ENCODE measurements around the gene EFCC1. TPM values are rescaled to one million over a fixed set of nuclear protein-coding genes. Genes with fewer than 3 reads are reported as not detected.
"Not testable (repeated sequence)": the region's sequence is repeated elsewhere in the genome, so short reads cannot be mapped to it uniquely, and the experiment has no call there.

EFCC1 gene
- polyA plus RNA-seq, 1 experiment, result 0.27 TPM

GRCh38 chr3:129063091-129063640 is 62.1 kb downstream of the EFCC1 start:
- ChIA-PET POLR2A (no interaction called here), CTCF (interaction anchor here (1.3 kb wide), 1 partner anchor 10 kb away, joined by 4 read pairs; no protein-coding TSS in a partner anchor)
- Histone ChIP-seq H3K27me3 (ENCODE audit: control insufficient read depth, insufficient read depth, low read length) (peaks cover 21% of the 10 kb centered on the region), H3K9me3 (ENCODE audit: control insufficient read depth, insufficient read depth, low read length) (no peaks in the 10 kb centered on the region; the same call in 1 of the 2 replicates), H3K4me3 (ENCODE audit: low read depth, low read length) (no peak overlapping the region), H3K27ac (ENCODE audit: low read depth, low read length) (no peak overlapping the region)
- no peak for DNase-seq (ENCODE audit: low read depth, low spot score)
- no peak for TF ChIP-seq CTCF (IDR thresholded peaks at IDR 0.05; ENCODE audit: low read depth, low read length)

- DNase-seq (ENCODE audit: low read depth, low spot score), result no peak
- Histone ChIP-seq H3K27me3 (ENCODE audit: control insufficient read depth, insufficient read depth, low read length) (peaks cover 14% of the 10 kb centered on the region), H3K4me3 (ENCODE audit: low read depth, low read length) (no peak overlapping the region), H3K27ac (ENCODE audit: low read depth, low read length) (no peak overlapping the region), H3K9me3 (ENCODE audit: control insufficient read depth, insufficient read depth, low read length) (no peaks in the 10 kb centered on the region; the same call in 1 of the 2 replicates)
- POLR2A ChIA-PET, result no interaction called here
- no peak for TF ChIP-seq CTCF (IDR thresholded peaks at IDR 0.05; ENCODE audit: low read depth, low read length)
- CTCF ChIA-PET, result interaction anchor here (1.3 kb wide), 1 partner anchor 11 kb away, joined by 4 read pairs; no protein-coding TSS in a partner anchor
Measured at GRCh38 chr3:129063841-129064482, 62.9 kb downstream of the EFCC1 start.

GRCh38 chr3:129065016-129065719 is 64.1 kb downstream of the EFCC1 start:
- POLR2A ChIA-PET, result no interaction called here
- CTCF ChIA-PET, result interaction anchor here (2.3 kb wide), 1 partner anchor 11 kb away, joined by 12 read pairs; no protein-coding TSS in a partner anchor
- H3K27me3 ChIP-seq (ENCODE audit: control insufficient read depth, insufficient read depth, low read length), result peaks cover 8% of the 10 kb centered on the region
- no peak overlapping the region for H3K4me3 ChIP-seq (ENCODE audit: low read depth, low read length)
- TF ChIP-seq CTCF (IDR thresholded peaks at IDR 0.05; ENCODE audit: low read depth, low read length), result no peak
- H3K27ac ChIP-seq (ENCODE audit: low read depth, low read length), result no peak overlapping the region
- peaks cover 3% of the 10 kb centered on the region; the same call in 1 of the 2 replicates for H3K9me3 ChIP-seq (ENCODE audit: control insufficient read depth, insufficient read depth, low read length)
- DNase-seq (ENCODE audit: low read depth, low spot score), result no peak

GRCh38 chr3:129065720-129066073 is 64.6 kb downstream of the EFCC1 start:
- H3K9me3 ChIP-seq (ENCODE audit: control insufficient read depth, insufficient read depth, low read length), result peaks cover 3% of the 10 kb centered on the region; the same call in 1 of the 2 replicates
- TF ChIP-seq CTCF (IDR thresholded peaks at IDR 0.05; ENCODE audit: low read depth, low read length), result no peak
- ChIA-PET CTCF (interaction anchor here (1.3 to 2.3 kb wide), 2 partner anchors 12 to 95 kb away, joined by 6 to 12 read pairs; no protein-coding TSS in a partner anchor), POLR2A (no interaction called here)
- H3K4me3 ChIP-seq (ENCODE audit: low read depth, low read length), result no peak overlapping the region
- no peak overlapping the region for H3K27ac ChIP-seq (ENCODE audit: low read depth, low read length)
- peaks cover 3% of the 10 kb centered on the region for H3K27me3 ChIP-seq (ENCODE audit: control insufficient read depth, insufficient read depth, low read length)
- DNase-seq (ENCODE audit: low read depth, low spot score), result no peak

GRCh38 chr3:129067719-129068118 is 66.6 kb downstream of the EFCC1 start:
- CTCF ChIA-PET, result interaction anchor here (0.7 to 3.8 kb wide), 3 partner anchors 14 to 97 kb away, joined by 4 to 34 read pairs (median 24); no protein-coding TSS in a partner anchor
- H3K4me3 ChIP-seq (ENCODE audit: low read depth, low read length); H3K27ac ChIP-seq (ENCODE audit: low read depth, low read length); H3K27me3 ChIP-seq (ENCODE audit: control insufficient read depth, insufficient read depth, low read length); DNase-seq (ENCODE audit: low read depth, low spot score); H3K9me3 ChIP-seq (ENCODE audit: control insufficient read depth, insufficient read depth, low read length); POLR2A ChIA-PET: not testable (repeated sequence)

Measured in AG04450 (cell line).